GM12878 (cell line): ENCODE results near the gene SOST. TPM values are rescaled to one million over a fixed set of nuclear protein-coding genes. Genes with fewer than 3 reads are reported as not detected.

Experiments
- ATF7 ChIP-seq: fragments of 450-650 bp; IDR thresholded peaks from 2 replicates; pipeline ENCODE4 v1.6.1; 2016; ENCODE audit warnings: low read depth, mild to moderate bottlenecking
- CHD2 ChIP-seq: IDR thresholded peaks from 2 replicates; pipeline ENCODE4 v1.6.1; 2011; ENCODE audit warnings: low read depth, low read length, improper control_type of control experiment, borderline replicate concordance
- CHD4 ChIP-seq: fragments of 200-600 bp; sonication (generic); IDR thresholded peaks from 2 replicates; pipeline ENCODE4 v1.6.1; 2016; ENCODE audit warnings: mild to moderate bottlenecking
- CTCF ChIP-seq, 3 experiments: IDR thresholded peaks in 2 of 3; conservative IDR thresholded peaks in 1 of 3; 2 replicates each; pipeline ENCODE4 v1.5.1; 2011; ENCODE audit warnings: low read depth in 3 of 3, low read length in 3 of 3, mild to moderate bottlenecking in 3 of 3, control low read depth in 2 of 3, moderate library complexity in 2 of 3, inconsistent platforms in 1 of 3, mixed read lengths in 1 of 3; ENCODE audit not compliant: control insufficient read depth in 2 of 3, insufficient read depth in 1 of 3; ENCODE audit errors: extremely low read depth in 1 of 3
- E2F4 ChIP-seq: IDR thresholded peaks from 2 replicates; pipeline ENCODE4 v1.6.1; 2012; ENCODE audit warnings: low read depth, low read length, improper control_type of control experiment
- ETV6 ChIP-seq, 2 experiments: fragments of 450-650 bp in 1 of 2; IDR thresholded peaks in 1 of 2; conservative IDR thresholded peaks in 1 of 2; 2 replicates each; pipeline ENCODE4 v1.6.1; 2014; ENCODE audit warnings: antibody characterized with exemption in 1 of 2, borderline replicate concordance in 1 of 2, low read depth in 1 of 2, mild to moderate bottlenecking in 1 of 2, moderate library complexity in 1 of 2
- GATAD2B ChIP-seq: fragments of 450-650 bp; conservative IDR thresholded peaks from 2 replicates; pipeline ENCODE4 v1.6.1; 2017; ENCODE audit warnings: low read depth, mild to moderate bottlenecking, moderate library complexity
- IKZF2 ChIP-seq, 2 experiments: fragments of 450-650 bp; IDR thresholded peaks; 2 replicates each; pipeline ENCODE4 v1.6.1; 2017; ENCODE audit warnings: mild to moderate bottlenecking in 2 of 2, moderate library complexity in 2 of 2
- JUND ChIP-seq: IDR thresholded peaks from 2 replicates; pipeline ENCODE4 v1.6.1; 2012; ENCODE audit warnings: low read depth, mild to moderate bottlenecking, low read length, improper control_type of control experiment, moderate library complexity
- MAX ChIP-seq: IDR thresholded peaks from 2 replicates; pipeline ENCODE4 v1.6.1; 2012; ENCODE audit warnings: low read depth, low read length, improper control_type of control experiment
- MXI1 ChIP-seq: fragments of 150-350 bp; IDR thresholded peaks from 2 replicates; pipeline ENCODE4 v1.6.1; 2011; ENCODE audit warnings: low read depth, mild to moderate bottlenecking, inconsistent platforms, low read length, improper control_type of control experiment
- POLR2A ChIP-seq: IDR thresholded peaks from 2 replicates; pipeline ENCODE4 v1.6.1; 2011; ENCODE audit warnings: low read depth, mild to moderate bottlenecking, low read length
- POLR2AphosphoS5 ChIP-seq: IDR thresholded peaks from 2 replicates; pipeline ENCODE4 v1.6.1; 2011; ENCODE audit warnings: mild to moderate bottlenecking, low read length, inconsistent platforms
- RB1 ChIP-seq: fragments of 450-650 bp; formaldehyde crosslinking; IDR thresholded peaks from 2 replicates; pipeline ENCODE4 v1.6.1; 2017; ENCODE audit warnings: mild to moderate bottlenecking, borderline replicate concordance
- ZNF274 ChIP-seq: IDR thresholded peaks from one replicate; pipeline ENCODE4 v1.8.0; 2011; ENCODE audit not compliant: insufficient read length, insufficient read depth
- ZNF687 ChIP-seq: fragments of 450-650 bp; IDR thresholded peaks from 2 replicates; pipeline ENCODE4 v1.6.1; 2017; ENCODE audit warnings: mild to moderate bottlenecking, moderate library complexity
- polyA plus RNA-seq, 11 experiments: library from polyadenylated mRNA; depleted of rRNA in 4 of 11; unstranded in 6 of 11; stranded (reverse) in 5 of 11; fragments of >200 nt; fragmentation: Nextera tagmentation in 4 of 11; fragmentation: Illumina TruSeq in 1 of 11; extraction: Ambion mirVana in 4 of 11; extraction: Trizol in 1 of 11; gene quantifications; 1 replicate in 1 of 11; 2 replicates in 10 of 11; pipeline versions ENCODE4 v1.2.1 to v1.2.3, GENCODE V29; 2011 to 2016; ENCODE audit warnings: inconsistent platforms in 2 of 11, missing spikeins in 2 of 11, low read depth in 1 of 11
- total RNA-seq, 4 experiments: library from RNA; depleted of rRNA in 3 of 4; stranded (reverse); fragments of >200 nt in 3 of 4; fragmentation: Illumina TruSeq in 1 of 4; extraction: Trizol in 1 of 4; gene quantifications; 2 replicates each; pipeline versions ENCODE4 v1.2.1 to v1.2.3, GENCODE V29; 2013 to 2021
- TF ChIP-seq, protein P1 (sequence below): fragments of 450-650 bp; conservative IDR thresholded peaks from 2 replicates; pipeline ENCODE4 v1.6.1; 2017; ENCODE audit warnings: mild to moderate bottlenecking, moderate library complexity
- TF ChIP-seq, protein P2 (sequence below): IDR thresholded peaks from 2 replicates; pipeline ENCODE4 v1.6.1; 2011; ENCODE audit warnings: mild to moderate bottlenecking, low read depth, low read length, moderate library complexity; ENCODE audit not compliant: insufficient replicate concordance

Gene SOST
- total and polyA plus RNA-seq, 10 of the 15 experiments (the other 5 are each of a cell fraction or from before 2014, with no cell fraction given): not detected

GRCh38 chr17:43778337-43779144 lies 19.9 kb upstream of the SOST start, which contains the start of gene DUSP3 (continued):
- TF ChIP-seq, protein P1, sequence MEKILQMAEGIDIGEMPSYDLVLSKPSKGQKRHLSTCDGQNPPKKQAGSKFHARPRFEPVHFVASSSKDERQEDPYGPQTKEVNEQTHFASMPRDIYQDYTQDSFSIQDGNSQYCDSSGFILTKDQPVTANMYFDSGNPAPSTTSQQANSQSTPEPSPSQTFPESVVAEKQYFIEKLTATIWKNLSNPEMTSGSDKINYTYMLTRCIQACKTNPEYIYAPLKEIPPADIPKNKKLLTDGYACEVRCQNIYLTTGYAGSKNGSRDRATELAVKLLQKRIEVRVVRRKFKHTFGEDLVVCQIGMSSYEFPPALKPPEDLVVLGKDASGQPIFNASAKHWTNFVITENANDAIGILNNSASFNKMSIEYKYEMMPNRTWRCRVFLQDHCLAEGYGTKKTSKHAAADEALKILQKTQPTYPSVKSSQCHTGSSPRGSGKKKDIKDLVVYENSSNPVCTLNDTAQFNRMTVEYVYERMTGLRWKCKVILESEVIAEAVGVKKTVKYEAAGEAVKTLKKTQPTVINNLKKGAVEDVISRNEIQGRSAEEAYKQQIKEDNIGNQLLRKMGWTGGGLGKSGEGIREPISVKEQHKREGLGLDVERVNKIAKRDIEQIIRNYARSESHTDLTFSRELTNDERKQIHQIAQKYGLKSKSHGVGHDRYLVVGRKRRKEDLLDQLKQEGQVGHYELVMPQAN: peak; percentile 36
- no peak for TF ChIP-seq CTCF (IDR thresholded peaks at IDR 0.05 in 2 of 3, conservative IDR thresholded peaks at IDR 0.05 in 1 of 3; ENCODE audit: control insufficient read depth in 2 of 3, extremely low read depth in 1 of 3, insufficient read depth in 1 of 3, low read depth in 3 of 3, low read length in 3 of 3)
- TF ChIP-seq MXI1: peak; percentile 23; the same call in 1 of the 2 replicates
- TF ChIP-seq, protein P2, sequence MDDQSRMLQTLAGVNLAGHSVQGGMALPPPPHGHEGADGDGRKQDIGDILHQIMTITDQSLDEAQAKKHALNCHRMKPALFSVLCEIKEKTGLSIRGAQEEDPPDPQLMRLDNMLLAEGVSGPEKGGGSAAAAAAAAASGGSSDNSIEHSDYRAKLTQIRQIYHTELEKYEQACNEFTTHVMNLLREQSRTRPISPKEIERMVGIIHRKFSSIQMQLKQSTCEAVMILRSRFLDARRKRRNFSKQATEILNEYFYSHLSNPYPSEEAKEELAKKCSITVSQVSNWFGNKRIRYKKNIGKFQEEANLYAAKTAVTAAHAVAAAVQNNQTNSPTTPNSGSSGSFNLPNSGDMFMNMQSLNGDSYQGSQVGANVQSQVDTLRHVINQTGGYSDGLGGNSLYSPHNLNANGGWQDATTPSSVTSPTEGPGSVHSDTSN: no peak
- 0 out of 4 replicates have a peak, but pooled peaks of 1 of the 2 experiments have one; percentile 1 for TF ChIP-seq IKZF2 (IDR thresholded peaks at IDR 0.05)
- no peak for TF ChIP-seq ZNF274
- peak; percentile 63; the same call in 1 of the 2 replicates for TF ChIP-seq RB1
- TF ChIP-seq CHD4: no peak
- peak; percentile 92 for TF ChIP-seq POLR2A
- peak; percentile 47 for TF ChIP-seq GATAD2B
- peak; percentile 44 for TF ChIP-seq CHD2
- TF ChIP-seq ZNF687: no peak
- TF ChIP-seq JUND: 0 out of 2 replicates have a peak, but pooled peaks have one; percentile 25
- TF ChIP-seq ATF7: peak; percentile 86
- peak; percentile 23; the same call in 1 of the 2 replicates for TF ChIP-seq MAX
- no peak for TF ChIP-seq E2F4
- peak; percentile 39; the same call in 1 of the 2 replicates for TF ChIP-seq POLR2AphosphoS5
- TF ChIP-seq ETV6 (conservative IDR thresholded peaks at IDR 0.05 in 1 of 2, IDR thresholded peaks at IDR 0.05 in 1 of 2; ENCODE audit: borderline replicate concordance in 1 of 2, low read depth in 1 of 2): no peak
